Measurements from ENCODE around the gene MINAR1.

MINAR1 gene, protein sequence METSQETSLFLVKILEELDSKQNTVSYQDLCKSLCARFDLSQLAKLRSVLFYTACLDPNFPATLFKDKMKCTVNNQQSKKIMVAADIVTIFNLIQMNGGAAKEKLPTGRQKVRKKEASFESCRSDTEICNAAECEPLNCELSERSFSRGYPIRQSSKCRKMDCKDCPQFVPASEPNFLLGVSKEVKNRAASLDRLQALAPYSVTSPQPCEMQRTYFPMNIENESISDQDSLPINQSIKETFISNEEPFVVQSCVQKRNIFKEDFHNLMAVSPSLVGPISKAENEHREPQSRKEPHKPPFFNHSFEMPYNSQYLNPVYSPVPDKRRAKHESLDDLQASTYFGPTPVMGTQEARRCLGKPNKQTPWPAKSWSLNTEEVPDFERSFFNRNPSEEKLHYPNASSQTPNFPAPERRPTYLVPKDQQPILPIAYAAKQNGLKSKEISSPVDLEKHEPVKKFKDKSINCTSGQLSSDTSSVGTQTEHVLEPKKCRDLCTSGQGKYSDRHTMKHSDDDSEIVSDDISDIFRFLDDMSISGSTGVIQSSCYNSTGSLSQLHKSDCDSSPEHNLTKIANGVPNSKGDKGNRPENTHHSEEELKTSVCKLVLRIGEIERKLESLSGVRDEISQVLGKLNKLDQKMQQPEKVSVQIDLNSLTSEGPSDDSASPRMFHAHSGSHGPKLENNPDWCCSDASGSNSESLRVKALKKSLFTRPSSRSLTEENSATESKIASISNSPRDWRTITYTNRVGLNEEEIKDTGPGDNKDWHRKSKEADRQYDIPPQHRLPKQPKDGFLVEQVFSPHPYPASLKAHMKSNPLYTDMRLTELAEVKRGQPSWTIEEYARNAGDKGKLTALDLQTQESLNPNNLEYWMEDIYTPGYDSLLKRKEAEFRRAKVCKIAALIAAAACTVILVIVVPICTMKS

DNA sequence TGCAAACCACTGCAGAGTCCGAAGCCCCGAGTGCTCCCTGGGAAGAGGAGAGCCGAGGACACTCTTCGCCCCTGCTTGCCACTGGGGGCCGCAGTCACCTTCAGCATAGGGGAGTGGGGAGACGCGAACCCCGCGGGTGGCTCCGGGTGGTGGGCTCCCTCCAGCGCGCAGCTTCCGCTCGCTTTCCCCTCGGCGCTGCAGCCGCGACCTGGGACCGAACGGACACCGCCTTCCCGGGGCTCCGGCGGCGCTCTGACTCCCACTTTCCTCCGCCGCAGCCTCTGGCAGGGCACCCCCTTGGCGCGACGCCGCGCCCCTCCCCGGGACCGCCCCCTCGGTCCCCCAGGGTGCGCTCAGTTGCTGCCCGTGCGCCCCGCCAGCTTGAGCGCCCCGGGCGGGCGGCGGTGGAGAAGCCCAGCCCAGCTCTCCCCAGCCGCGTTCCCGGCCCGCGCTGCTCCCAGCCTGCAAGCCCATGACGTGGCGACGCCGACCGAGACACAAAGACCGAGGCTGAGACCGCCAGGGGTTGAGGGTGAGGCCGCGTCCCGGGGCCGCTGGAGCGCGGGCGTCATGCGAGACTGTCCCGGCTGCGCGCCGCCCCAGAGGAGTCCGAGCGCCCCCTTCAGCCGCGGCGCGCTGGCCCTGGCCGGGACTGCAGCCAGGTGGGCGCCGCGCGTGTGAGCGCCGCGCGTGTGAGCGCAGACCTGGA, at the start of gene MINAR1:
MINAR1 (plus strand) TSS at position 701 of the 709 bp plus-strand sequence. CDS start 23,812 bp downstream, outside the sequence.
- Histone ChIP-seq H2AFZ (ENCODE audit: low read length) (no peak within 1 kb of the TSS), H3K4me1 (ENCODE audit: insufficient read depth, low read length, severe bottlenecking) (no peaks in the 10 kb centered on the region), H3K4me2 (ENCODE audit: low read length) (no peak within 1 kb of the TSS), H3K27ac (ENCODE audit: low read depth, low read length, poor library complexity, severe bottlenecking) (no peak within 1 kb of the TSS), H3K4me3 (ENCODE audit: low read depth, low read length, poor library complexity, severe bottlenecking) (no peak within 1 kb of the TSS), H3K27me3 (ENCODE audit: insufficient read depth, low read length) (no peaks in the 10 kb centered on the region), H3K36me3 (ENCODE audit: insufficient read depth, low read length) (no peaks in the 10 kb centered on the region), H3K9me3 (ENCODE audit: low read length) (no peaks in the 10 kb centered on the region), H3F3A (ENCODE audit: insufficient read depth, low read length) (no peaks in the 10 kb centered on the region), H3K9ac (ENCODE audit: low read length) (no peak within 1 kb of the TSS), H3K9me2 (ENCODE audit: low read depth, low read length) (no peaks in the 10 kb centered on the region), H4K20me1 (ENCODE audit: insufficient read depth, low read length) (no peaks in the 10 kb centered on the region), H3K79me2 (ENCODE audit: insufficient read depth, low read length) (no peaks in the 10 kb centered on the region)
- TF ChIP-seq, protein P1, sequence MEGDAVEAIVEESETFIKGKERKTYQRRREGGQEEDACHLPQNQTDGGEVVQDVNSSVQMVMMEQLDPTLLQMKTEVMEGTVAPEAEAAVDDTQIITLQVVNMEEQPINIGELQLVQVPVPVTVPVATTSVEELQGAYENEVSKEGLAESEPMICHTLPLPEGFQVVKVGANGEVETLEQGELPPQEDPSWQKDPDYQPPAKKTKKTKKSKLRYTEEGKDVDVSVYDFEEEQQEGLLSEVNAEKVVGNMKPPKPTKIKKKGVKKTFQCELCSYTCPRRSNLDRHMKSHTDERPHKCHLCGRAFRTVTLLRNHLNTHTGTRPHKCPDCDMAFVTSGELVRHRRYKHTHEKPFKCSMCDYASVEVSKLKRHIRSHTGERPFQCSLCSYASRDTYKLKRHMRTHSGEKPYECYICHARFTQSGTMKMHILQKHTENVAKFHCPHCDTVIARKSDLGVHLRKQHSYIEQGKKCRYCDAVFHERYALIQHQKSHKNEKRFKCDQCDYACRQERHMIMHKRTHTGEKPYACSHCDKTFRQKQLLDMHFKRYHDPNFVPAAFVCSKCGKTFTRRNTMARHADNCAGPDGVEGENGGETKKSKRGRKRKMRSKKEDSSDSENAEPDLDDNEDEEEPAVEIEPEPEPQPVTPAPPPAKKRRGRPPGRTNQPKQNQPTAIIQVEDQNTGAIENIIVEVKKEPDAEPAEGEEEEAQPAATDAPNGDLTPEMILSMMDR (IDR thresholded peaks at IDR 0.05; ENCODE audit: low read length) = no peak
- TF ChIP-seq EZH2 (IDR thresholded peaks at IDR 0.05; ENCODE audit: borderline replicate concordance, low read length) = no peak

DNA sequence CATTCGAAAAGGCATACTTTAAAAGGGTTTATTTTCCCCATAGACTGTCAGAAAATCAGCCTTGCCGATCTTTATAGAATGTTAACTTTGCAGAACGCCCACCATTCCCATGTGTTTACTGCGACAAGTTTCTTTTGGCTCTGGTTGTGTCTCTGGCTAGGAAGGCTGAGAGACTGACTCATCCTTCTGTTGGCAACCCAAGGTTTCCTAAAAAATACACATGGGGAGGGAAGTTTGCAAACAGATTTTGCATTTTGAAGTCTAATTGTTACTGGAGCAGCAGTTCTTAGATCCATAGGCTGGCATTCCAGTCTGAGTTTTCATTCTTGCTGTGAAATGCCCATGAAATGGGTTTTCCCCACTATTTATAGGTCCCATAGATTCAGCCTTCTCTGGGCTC, 37.9 kb upstream of the MINAR1 start:
- H3K36me3 ChIP-seq (ENCODE audit: insufficient read depth, low read length) = no peaks in the 10 kb centered on the region
- no peaks in the 10 kb centered on the region for H3F3A ChIP-seq (ENCODE audit: insufficient read depth, low read length)
- H3K9ac ChIP-seq (ENCODE audit: low read length) = no peak overlapping the region
- no peaks in the 10 kb centered on the region for H3K9me2 ChIP-seq (ENCODE audit: low read depth, low read length)
- no peaks in the 10 kb centered on the region for H3K27me3 ChIP-seq (ENCODE audit: insufficient read depth, low read length)
- no peaks in the 10 kb centered on the region for H3K9me3 ChIP-seq (ENCODE audit: low read length)
- no peaks in the 10 kb centered on the region for H3K4me1 ChIP-seq (ENCODE audit: insufficient read depth, low read length, severe bottlenecking)
- TF ChIP-seq, protein P1 (IDR thresholded peaks at IDR 0.05; ENCODE audit: low read length) = no peak
- no peak for TF ChIP-seq EZH2 (IDR thresholded peaks at IDR 0.05; ENCODE audit: borderline replicate concordance, low read length)
- H3K79me2 ChIP-seq (ENCODE audit: insufficient read depth, low read length) = no peaks in the 10 kb centered on the region
- no peaks in the 10 kb centered on the region for H4K20me1 ChIP-seq (ENCODE audit: insufficient read depth, low read length)
- H3K4me2 ChIP-seq (ENCODE audit: low read length) = no peak overlapping the region
- H3K4me3 ChIP-seq (ENCODE audit: low read depth, low read length, poor library complexity, severe bottlenecking) = no peak overlapping the region
- H3K27ac ChIP-seq (ENCODE audit: low read depth, low read length, poor library complexity, severe bottlenecking) = no peak overlapping the region
- no peak overlapping the region for H2AFZ ChIP-seq (ENCODE audit: low read length)

DNA sequence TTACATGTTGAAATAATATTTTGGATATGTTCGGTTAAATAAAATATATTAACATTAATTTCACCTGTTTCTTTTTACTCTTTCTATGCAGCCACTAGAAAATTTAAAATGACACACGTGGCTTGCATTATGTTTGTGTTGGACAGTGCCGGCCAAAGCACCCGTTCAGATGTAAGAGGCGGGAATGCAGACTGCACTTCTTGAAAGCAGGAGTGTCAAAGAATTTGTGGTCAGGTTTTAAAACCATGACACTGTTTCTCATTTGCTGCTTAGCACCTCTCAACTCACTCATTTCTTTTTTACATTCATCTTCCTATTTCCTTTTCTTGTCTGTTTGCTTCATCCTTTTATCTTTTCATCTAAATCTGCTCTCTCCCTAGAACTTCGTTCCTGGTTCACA, 35.3 kb upstream of the MINAR1 start:
- Histone ChIP-seq H3K27ac (ENCODE audit: low read depth, low read length, poor library complexity, severe bottlenecking) (no peak overlapping the region), H3K4me1 (ENCODE audit: insufficient read depth, low read length, severe bottlenecking) (no peaks in the 10 kb centered on the region), H3K9me3 (ENCODE audit: low read length) (no peaks in the 10 kb centered on the region), H2AFZ (ENCODE audit: low read length) (no peak overlapping the region), H3K27me3 (ENCODE audit: insufficient read depth, low read length) (no peaks in the 10 kb centered on the region), H3K9ac (ENCODE audit: low read length) (no peak overlapping the region), H4K20me1 (ENCODE audit: insufficient read depth, low read length) (no peaks in the 10 kb centered on the region), H3K4me2 (ENCODE audit: low read length) (no peak overlapping the region), H3K36me3 (ENCODE audit: insufficient read depth, low read length) (no peaks in the 10 kb centered on the region), H3K79me2 (ENCODE audit: insufficient read depth, low read length) (no peaks in the 10 kb centered on the region), H3F3A (ENCODE audit: insufficient read depth, low read length) (no peaks in the 10 kb centered on the region), H3K9me2 (ENCODE audit: low read depth, low read length) (no peaks in the 10 kb centered on the region), H3K4me3 (ENCODE audit: low read depth, low read length, poor library complexity, severe bottlenecking) (no peak overlapping the region)
- TF ChIP-seq EZH2 (IDR thresholded peaks at IDR 0.05; ENCODE audit: borderline replicate concordance, low read length) = no peak
- TF ChIP-seq, protein P1 (IDR thresholded peaks at IDR 0.05; ENCODE audit: low read length) = no peak

Measured in OCI-LY1 (cell line).